ENCODE results near the gene DENND2A. TPM values are rescaled to one million over a fixed set of nuclear protein-coding genes. Genes with fewer than 3 reads are reported as not detected.
A peak's percentile ranks its signal among the peaks of the same experiment; 100 is the strongest.
"Not testable (repeated sequence)": the region's sequence is repeated elsewhere in the genome, so short reads cannot be mapped to it uniquely, and the experiment has no call there.

Gene DENND2A
- polyA plus RNA-seq, 3 donors, result not detected

GRCh38 chr7:140534743-140535142, 105.9 kb downstream of the DENND2A start:
- H3K9me3 ChIP-seq (replicated peaks in 1 of 2; ENCODE audit: control insufficient read depth in 1 of 2, insufficient read depth in 1 of 2, low read length in 2 of 2), result no peaks in the 10 kb centered on the region
- no peaks in the 10 kb centered on the region for H3K79me2 ChIP-seq (ENCODE audit: insufficient read depth, low read length)
- no peaks in the 10 kb centered on the region for H3K27me3 ChIP-seq (ENCODE audit: control insufficient read depth in 2 of 2, insufficient read depth in 2 of 2, low read length in 2 of 2)
- H3K9ac ChIP-seq (ENCODE audit: insufficient read depth, low read length, poor library complexity, severe bottlenecking), result no peak overlapping the region
- H4K20me1 ChIP-seq (ENCODE audit: insufficient read depth, low read length), result no peaks in the 10 kb centered on the region
- H3K4me1 Mint-ChIP-seq, result no peaks in the 10 kb centered on the region
- WGBS (ENCODE audit: insufficient coverage), result 100% methylated on average over 2 of the region's 3 CpGs
- peaks cover 10 to 18% (median 12%) of the 10 kb centered on the region in 3 donors for H3K27me3 Mint-ChIP-seq (ENCODE audit: low read depth in 3 of 3)
- no peak overlapping the region for H3K4me3 ChIP-seq (replicated peaks in 1 of 3; ENCODE audit: low read depth in 2 of 3, low read length in 3 of 3)
- H3K4me1 ChIP-seq (ENCODE audit: control insufficient read depth in 1 of 2, insufficient read depth in 2 of 2, low read length in 2 of 2), result no peaks in the 10 kb centered on the region
- no peak for TF ChIP-seq CTCF (IDR thresholded peaks at IDR 0.05)
- H2AFZ ChIP-seq (ENCODE audit: insufficient read depth, low read depth, low read length, poor library complexity, severe bottlenecking), result no peak overlapping the region
- no peak overlapping the region for H3K27ac ChIP-seq (ENCODE audit: low read depth in 1 of 2, low read length in 2 of 2)
- H3K27ac Mint-ChIP-seq, result no peak overlapping the region
- intact Hi-C loops (cut with micrococcal nuclease), result no loop called here
- H3K36me3 ChIP-seq (replicated peaks in 1 of 2; ENCODE audit: control insufficient read depth in 1 of 2, insufficient read depth in 2 of 2, low read length in 2 of 2), result no peaks in the 10 kb centered on the region
- H3K9me3 Mint-ChIP-seq, result peaks cover 0 to 2% (median 0%) of the 10 kb centered on the region in 7 donors
- no peaks in the 10 kb centered on the region for H3K36me3 Mint-ChIP-seq
- H3K4me2 ChIP-seq (replicated peaks; ENCODE audit: extremely low read depth, low read length, poor library complexity, severe bottlenecking), result no peak overlapping the region
- no peak overlapping the region for H3K4me3 Mint-ChIP-seq
- no peak for DNase-seq

- intact Hi-C loops (cut with micrococcal nuclease), result no loop called here
- TF ChIP-seq CTCF (IDR thresholded peaks at IDR 0.05), result no peak
- H3K27me3 Mint-ChIP-seq (ENCODE audit: low read depth in 3 of 3), result peaks cover 10 to 18% (median 12%) of the 10 kb centered on the region in 3 donors
- no peak overlapping the region for H2AFZ ChIP-seq (ENCODE audit: insufficient read depth, low read depth, low read length, poor library complexity, severe bottlenecking)
- H3K9me3 Mint-ChIP-seq, result peaks cover 0 to 2% (median 0%) of the 10 kb centered on the region in 7 donors
- H3K4me1 Mint-ChIP-seq, result no peaks in the 10 kb centered on the region
- H3K36me3 Mint-ChIP-seq, result no peaks in the 10 kb centered on the region
- no peaks in the 10 kb centered on the region for H3K27me3 ChIP-seq (ENCODE audit: control insufficient read depth in 2 of 2, insufficient read depth in 2 of 2, low read length in 2 of 2)
- H3K4me2 ChIP-seq (replicated peaks; ENCODE audit: extremely low read depth, low read length, poor library complexity, severe bottlenecking), result no peak overlapping the region
- no peak for DNase-seq
- no peak overlapping the region for H3K4me3 Mint-ChIP-seq
- H3K4me3 ChIP-seq (replicated peaks in 1 of 3; ENCODE audit: low read depth in 2 of 3, low read length in 3 of 3), result no peak overlapping the region
- H3K9me3 ChIP-seq (replicated peaks in 1 of 2; ENCODE audit: control insufficient read depth in 1 of 2, insufficient read depth in 1 of 2, low read length in 2 of 2), result no peaks in the 10 kb centered on the region
- H4K20me1 ChIP-seq (ENCODE audit: insufficient read depth, low read length), result no peaks in the 10 kb centered on the region
- no peaks in the 10 kb centered on the region for H3K36me3 ChIP-seq (replicated peaks in 1 of 2; ENCODE audit: control insufficient read depth in 1 of 2, insufficient read depth in 2 of 2, low read length in 2 of 2)
- no peaks in the 10 kb centered on the region for H3K79me2 ChIP-seq (ENCODE audit: insufficient read depth, low read length)
- no peak overlapping the region for H3K27ac ChIP-seq (ENCODE audit: low read depth in 1 of 2, low read length in 2 of 2)
- WGBS (ENCODE audit: insufficient coverage), result 84% methylated on average over 12 of the region's 13 CpGs
- H3K27ac Mint-ChIP-seq, result peak overlapping the region in 1 of 7 donors; percentile 64
- no peak overlapping the region for H3K9ac ChIP-seq (ENCODE audit: insufficient read depth, low read length, poor library complexity, severe bottlenecking)
- H3K4me1 ChIP-seq (ENCODE audit: control insufficient read depth in 1 of 2, insufficient read depth in 2 of 2, low read length in 2 of 2), result no peaks in the 10 kb centered on the region
These were observed 107.2 kb downstream of the DENND2A start for GRCh38 chr7:140533394-140533872.

GRCh38 chr7:140529428-140529827, 111.2 kb downstream of the DENND2A start:
- intact Hi-C loops (cut with micrococcal nuclease), result not testable (repeated sequence)

More at GRCh38 chr7:140529428-140529827, 111.2 kb downstream of the DENND2A start:
- not testable (repeated sequence) for H3K27me3 ChIP-seq (ENCODE audit: control insufficient read depth in 2 of 2, insufficient read depth in 2 of 2, low read length in 2 of 2); H3K36me3 ChIP-seq (replicated peaks in 1 of 2; ENCODE audit: control insufficient read depth in 1 of 2, insufficient read depth in 2 of 2, low read length in 2 of 2); H3K4me3 ChIP-seq (replicated peaks in 1 of 3; ENCODE audit: low read depth in 2 of 3, low read length in 3 of 3); H3K36me3 Mint-ChIP-seq; H3K4me3 Mint-ChIP-seq; H2AFZ ChIP-seq (ENCODE audit: insufficient read depth, low read depth, low read length, poor library complexity, severe bottlenecking); H3K9me3 ChIP-seq (replicated peaks in 1 of 2; ENCODE audit: control insufficient read depth in 1 of 2, insufficient read depth in 1 of 2, low read length in 2 of 2); DNase-seq; H3K4me1 Mint-ChIP-seq; H3K79me2 ChIP-seq (ENCODE audit: insufficient read depth, low read length); H3K27ac Mint-ChIP-seq; H4K20me1 ChIP-seq (ENCODE audit: insufficient read depth, low read length); H3K27ac ChIP-seq (ENCODE audit: low read depth in 1 of 2, low read length in 2 of 2); H3K9me3 Mint-ChIP-seq; H3K4me2 ChIP-seq (replicated peaks; ENCODE audit: extremely low read depth, low read length, poor library complexity, severe bottlenecking); H3K9ac ChIP-seq (ENCODE audit: insufficient read depth, low read length, poor library complexity, severe bottlenecking)
- H3K4me1 ChIP-seq (ENCODE audit: control insufficient read depth in 1 of 2, insufficient read depth in 2 of 2, low read length in 2 of 2), result peaks cover 0 to 11% of the 10 kb centered on the region in 2 donors
- peaks cover 10 to 23% (median 14%) of the 10 kb centered on the region in 3 donors for H3K27me3 Mint-ChIP-seq (ENCODE audit: low read depth in 3 of 3)
- WGBS (ENCODE audit: insufficient coverage), result no CpG with 5 or more reads among the region's 4 CpGs

All from CD14-positive monocyte (primary cell).